Stimulated activated CD8-positive, alpha-beta memory T cell treated with anti-CD3 and anti-CD28 coated beads, Interleukin-4, amount 100 ng/mL, for 4 hours (primary cell): Measurements from ENCODE around the gene ERF.

Experiments
- DNase-seq, 2 donors: peaks; one replicate each; pipeline ENCODE4 v3.0.0-alpha.2; 2020; ENCODE audit warnings: low read depth in 2 of 2, low spot score in 1 of 2

ERF gene

DNA sequence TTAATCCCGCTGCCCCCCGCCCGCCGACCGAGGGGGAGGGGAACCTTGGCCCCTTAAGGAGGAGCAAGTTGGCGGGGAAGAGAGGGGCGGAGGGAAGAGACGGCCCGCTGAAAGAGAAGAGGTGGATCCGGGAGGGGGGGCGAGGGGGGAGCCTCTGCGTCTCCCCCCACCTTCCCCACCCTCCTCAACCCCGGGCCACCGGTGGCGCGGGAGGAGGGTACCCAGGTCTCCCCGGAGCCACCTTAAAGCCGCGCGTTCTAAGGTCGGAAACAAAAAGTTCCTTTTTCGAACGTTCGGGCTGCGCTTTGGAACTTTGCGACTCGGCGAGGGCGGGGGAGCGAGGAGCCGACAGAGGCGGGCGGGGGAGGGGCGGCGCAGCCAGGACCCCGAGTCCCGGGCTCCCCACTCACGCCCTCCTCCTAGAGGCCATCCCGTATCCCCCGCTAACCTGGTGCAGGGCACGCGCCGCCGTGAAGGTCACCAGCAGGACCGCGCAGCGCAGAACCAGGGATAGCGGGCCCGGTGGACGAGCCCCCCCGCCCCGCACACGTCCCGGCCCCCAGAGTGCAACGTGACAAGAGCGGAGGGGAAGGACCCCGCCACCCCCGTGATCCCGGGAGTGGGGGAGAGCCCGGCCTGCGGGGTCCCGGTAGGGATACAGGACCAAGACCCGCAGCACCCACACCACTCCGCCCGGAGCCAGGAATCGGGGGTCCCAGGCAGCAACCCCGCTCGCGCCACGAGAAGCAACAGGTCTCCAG is 659 bp downstream of the ERF start:
- peak; percentile 51 to 65 for DNase-seq

- DNase-seq, result peak; percentile 22 to 32
Observed at GRCh38 chr19:42253245-42254088, 1.5 kb downstream of the ERF start.

- no peak for DNase-seq
Observed at GRCh38 chr19:42252365-42253244, 2.3 kb downstream of the ERF start.

- DNase-seq, result no peak
Observed at GRCh38 chr19:42251572-42252358, 3.2 kb downstream of the ERF start.

- DNase-seq, result no peak
Observed at GRCh38 chr19:42250666-42251531, 4.0 kb downstream of the ERF start.

- no peak for DNase-seq
Observed at GRCh38 chr19:42250183-42250665, 4.7 kb downstream of the ERF start.

- no peak for DNase-seq
Observed at GRCh38 chr19:42249769-42250168, 5.2 kb downstream of the ERF start.

DNA sequence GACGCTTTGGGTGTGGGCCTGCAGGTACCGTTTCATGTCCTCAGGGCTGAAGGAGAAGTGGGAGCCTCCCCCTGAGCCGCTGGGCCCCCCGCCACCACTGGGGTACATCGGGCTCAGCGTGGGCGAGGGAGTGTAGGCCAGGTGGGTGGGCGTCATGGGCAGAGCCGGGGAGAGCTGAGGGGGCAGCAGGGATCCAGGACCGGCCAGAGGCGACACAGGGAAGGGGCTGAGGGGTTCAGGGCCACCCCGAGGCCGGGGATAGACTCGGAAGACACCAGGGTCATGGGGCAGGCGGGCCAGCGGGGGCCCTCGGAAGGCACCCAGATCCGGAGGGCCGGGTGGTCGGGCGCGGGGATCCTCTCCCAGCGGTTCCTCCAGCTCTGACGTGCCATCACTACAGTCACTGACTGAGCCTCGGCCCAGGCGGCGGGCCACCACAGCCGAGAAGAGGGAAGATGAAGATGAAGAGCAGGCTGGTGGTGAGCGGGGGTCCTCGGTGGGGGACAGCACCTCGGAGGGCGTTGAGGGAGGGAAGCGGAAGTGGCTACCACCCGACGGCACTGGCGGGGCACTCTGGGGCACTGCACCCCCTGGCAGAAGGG is 5.7 kb downstream of the ERF start:
- DNase-seq, result no peak

DNA sequence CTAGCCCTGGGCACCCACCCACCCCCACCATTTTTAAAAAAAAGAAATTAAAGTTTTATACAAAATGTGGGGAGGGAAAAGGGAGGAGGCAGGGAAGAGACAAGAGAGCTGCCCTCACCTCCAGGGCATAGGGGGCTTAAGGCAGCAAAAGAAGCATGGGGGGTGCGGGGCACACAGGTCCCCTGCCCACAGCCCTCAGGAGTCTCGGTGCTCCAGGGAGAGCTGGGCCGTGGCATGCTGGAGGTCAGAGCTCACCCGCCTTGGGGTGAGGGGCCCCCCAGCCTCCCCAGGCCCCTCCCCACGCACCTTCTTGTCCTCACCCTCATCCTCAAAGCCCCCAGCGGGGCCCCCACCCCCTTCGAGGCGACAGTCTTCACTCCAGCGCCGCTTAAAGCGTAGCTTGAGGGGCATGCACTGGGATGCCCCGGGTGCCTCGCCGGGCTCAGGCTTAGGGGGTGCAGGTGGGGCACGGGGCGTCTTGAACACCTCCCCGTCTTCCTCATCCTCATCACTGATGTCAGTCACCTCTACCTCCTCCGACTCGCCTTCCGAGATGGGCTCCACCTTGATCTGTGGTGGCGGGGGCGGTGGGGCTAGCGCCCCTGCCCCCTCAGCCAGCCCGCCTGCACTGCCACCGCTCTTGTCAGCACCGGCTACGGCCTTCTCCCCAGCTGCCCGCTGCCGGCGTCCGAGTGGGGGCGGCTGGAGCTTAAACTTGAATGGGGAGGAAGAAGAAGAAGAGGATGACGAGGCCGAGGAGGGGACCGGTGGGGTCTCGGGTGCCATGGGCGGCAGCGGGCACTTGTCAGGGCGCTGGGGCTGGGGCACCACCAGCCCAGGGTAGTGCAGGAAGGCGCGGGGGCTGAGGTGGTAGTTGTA is 6.4 kb downstream of the ERF start:
- no peak for DNase-seq

GRCh38 chr19:42247640-42248199 is 7.2 kb downstream of the ERF start:
- no peak for DNase-seq

DNA sequence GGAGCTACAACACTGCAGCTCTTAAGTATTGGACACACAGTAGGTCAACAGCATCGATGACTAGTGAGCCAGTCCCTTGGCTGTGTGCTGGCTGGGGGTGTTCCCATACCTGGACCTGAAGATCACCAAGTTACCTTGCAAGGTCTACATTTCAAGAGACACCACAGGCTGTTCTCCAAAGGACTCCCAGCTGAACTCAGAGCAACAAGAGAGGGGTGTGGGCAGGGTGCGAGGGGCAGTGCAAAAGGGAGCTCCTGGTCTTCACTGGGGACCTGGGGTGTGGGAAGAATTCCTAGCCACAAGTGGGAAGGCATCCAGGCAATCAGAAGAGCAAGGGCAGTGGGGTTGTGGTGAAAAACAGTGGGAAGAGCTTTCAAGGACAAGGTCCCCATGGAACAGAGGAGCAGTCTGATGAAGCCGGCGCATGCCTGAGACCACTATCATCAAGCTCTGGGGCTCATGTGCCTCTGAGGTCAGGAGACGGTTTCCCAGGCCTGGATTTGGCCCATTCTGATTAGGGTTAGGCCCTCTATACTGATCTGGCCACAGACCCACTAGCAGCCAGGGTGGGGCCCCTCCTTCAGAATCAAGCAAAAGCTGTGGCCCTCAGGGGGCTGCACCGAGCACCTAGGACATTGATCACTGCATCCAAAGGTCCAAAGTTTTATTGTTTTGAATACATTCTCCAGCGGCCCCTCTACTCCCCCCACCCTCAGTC is 7.8 kb downstream of the ERF start:
- no peak for DNase-seq

- no peak for DNase-seq
Observed at GRCh38 chr19:42246143-42246921, 8.6 kb downstream of the ERF start.

GRCh38 chr19:42245231-42245630 is 9.7 kb downstream of the ERF start:
- DNase-seq, result no peak

DNA sequence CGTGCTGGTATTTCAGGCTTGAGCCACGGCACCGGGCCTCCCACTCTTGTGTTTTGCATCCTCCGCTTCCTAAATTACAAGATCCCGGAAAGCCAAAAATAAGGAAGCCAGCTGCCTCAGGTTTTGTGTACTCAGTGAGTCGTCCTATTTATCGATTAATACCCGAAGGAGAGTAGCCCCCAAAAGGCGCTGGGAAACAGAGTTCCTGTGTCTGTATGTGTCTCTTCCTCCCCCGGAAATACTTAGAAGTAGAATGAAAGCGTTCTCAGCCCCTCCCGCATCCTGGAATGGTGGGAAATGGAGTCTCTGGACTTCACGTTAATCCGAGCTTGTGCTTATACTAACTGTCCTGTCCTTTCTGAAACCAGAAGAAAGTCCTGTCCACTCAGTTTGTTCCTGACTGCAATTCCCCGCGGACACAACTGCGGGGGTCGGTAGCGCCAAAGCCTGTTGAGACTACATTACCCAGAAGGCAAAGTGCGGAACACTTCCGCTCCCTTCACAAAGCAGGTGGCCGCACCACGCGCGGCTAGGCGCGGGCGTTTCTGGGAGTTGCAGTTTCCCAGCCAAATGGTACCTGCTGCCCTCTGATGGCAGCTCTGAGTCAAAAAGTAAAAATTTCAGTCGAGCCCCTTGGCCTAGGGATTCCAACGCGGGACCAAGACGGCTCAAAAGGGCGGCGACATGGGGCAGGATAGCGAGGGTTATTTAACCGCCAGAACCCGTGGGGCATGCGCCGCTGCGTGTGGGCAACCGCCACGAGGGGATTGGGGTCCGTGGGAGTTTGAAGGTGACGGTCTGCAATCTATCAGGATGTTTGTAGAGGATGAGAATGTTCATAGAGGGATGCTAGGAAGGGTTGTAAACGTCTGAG is 10.3 kb downstream of the ERF start:
- DNase-seq, result peak; percentile 85 to 87
